GM18858 (cell line): ENCODE data around the gene MYADML2.
"Not testable (repeated sequence)": the region's sequence is repeated elsewhere in the genome, so short reads cannot be mapped to it uniquely, and the experiment has no call there.

Experiments used
- ATAC-seq: cut with Tn5 transposase; IDR thresholded peaks from one replicate; pipeline ENCODE4 v1.9.1; 2021; ENCODE audit not compliant: unreplicated experiment

MYADML2 gene

DNA sequence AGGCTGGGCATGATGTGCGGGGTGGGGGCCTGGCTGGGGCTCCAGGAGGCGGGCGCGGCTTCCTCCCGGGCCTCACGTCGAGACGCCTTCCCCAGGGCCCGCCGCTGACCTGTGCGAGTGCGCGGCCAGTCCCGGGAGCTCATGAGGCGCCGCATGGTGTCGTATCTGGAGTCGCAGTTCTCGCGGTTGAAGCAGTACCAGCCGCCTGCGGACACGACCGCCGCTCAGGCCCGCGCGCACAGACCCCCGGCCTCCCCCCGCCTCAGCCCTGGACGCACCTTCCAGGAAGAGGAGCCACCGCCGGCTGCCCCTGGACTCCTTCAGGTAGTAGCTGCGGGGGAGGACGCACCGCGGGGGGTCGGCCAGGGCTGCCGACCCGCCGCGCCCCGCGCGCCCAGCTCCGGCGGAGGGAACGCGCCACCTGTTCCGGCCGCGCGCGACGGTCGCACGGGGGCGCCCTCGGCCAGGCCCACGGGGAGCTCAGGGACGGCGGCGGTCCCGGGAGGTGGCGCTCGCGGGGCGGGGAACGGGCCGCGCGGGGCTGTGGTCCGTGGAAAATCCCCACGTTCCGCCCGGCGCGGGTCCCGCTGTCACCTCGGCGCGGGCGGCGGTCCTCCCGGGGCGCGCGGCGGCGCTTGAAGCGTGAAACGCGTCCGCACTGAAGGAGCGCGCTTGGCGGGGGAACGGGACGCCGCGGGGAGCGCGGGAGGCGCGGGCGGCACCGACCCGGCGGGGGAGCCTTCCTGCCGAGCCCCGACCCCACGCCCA lies 12.5 kb upstream of the MYADML2 start:
- ATAC-seq, result no peak

DNA sequence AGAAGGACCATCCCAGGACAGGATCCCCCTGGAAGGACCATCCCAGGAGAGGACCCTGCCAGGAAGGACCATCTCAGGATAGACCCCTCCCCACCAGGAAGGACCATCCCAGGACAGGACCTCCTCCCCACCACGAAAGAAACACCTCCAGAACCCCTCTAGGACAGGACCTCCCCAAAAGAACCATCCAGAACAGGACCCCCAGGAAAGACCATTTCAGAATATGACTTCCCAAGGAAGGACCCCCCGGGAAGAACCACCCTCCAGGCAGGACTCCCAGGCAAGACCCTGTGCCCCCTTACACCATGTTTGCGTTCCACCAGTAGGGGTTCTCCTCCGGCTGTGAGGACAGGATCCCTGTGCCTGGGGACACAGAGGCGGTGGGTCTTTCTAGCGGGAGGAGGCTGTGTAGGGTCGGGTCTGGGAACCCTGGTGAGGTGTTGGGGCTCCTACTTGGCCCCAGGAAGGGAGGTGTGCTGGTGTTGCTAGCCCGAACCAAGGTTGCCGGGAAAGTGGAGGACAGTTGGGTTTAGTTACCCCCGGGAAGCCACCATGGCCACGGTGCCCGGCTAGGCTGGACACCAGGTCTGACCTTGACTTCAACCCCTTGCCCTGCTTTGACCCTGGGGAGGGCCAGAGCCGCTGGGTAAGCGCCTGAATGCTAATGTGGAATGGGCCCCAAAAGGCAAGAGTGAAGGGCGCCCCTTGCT lies 11.8 kb upstream of the MYADML2 start:
- no peak for ATAC-seq

DNA sequence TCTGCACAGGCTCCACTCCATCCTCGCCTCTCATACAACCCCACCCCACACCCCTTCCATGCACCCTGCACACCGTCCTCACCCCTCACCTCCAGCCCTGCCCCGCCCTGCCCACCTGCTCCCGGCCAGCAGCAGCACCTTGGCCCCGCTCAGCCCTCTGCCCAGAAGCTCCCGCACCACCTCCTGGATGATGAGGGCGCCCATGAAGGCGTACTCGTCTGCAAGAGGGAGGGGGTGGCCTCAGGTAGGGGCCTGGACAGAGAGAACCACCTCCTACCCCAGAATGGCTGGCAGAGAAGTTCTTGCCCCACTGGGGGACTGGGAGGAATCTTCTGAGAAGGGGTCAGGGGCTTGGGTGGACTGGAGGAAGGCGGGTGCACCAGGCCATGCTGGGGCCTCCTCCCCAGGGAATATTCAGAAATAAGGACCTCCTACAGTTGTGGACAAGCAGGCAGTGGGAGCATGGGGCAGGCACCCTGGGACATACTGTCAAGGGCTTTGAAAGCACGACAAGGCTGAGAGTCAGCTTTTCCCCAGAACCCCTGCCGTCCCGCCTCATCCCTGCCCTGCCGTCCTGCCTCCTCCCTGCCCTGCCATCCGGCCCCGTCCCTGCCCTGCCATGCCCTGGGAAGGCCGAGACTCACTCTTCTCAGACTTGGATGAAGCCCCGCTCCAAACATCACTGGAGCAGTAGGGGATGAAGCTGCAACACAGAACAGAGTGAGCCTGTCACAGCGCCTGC lies 10.8 kb upstream of the MYADML2 start:
- ATAC-seq, result no peak

DNA sequence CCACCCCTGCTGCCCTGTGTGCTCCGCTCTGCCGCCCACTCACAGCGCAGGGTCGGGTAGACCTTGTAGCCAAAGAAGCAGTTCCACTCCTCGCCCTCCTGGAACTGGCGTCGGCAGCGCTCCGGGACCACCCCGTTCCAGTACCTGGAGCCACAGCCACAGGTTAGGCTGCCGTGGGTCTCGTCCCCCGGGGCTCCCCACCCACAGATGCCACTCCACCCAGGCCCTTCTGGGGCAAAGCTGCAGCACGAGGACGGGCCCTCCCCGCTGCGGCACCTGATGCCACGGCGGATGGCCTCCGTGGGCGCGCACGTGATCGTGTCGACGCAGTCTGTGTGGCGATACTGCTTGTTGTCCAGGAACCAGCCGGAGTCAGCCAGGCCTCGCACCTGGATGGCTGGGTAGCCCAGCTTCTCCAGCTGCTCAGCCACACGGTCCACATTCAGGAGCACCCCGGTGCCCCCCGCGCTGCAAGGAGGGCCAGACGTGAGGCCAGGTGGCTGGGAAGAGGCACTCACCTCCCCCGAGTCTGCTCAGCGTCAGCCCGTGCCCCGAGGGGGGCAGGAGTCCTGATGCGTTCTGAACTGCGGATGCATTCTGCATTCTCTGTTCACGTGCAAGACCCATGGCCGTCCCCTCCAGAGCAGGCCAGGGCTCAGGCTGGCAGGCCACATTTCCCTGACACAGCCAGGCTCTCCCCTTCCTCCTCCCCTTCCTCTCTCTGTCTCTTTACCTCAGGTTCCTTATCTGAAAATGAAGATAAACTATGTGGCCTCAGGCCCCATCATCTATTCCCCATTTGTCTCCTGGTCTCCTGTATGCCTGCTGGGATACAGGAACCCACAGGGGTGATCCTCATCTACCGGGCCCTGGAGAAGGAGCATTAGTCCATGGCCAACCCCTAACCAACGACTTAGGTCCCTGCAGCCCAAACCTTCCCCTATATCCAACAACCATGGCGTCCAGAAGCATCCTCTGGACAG lies 9.9 kb upstream of the MYADML2 start:
- no peak for ATAC-seq

DNA sequence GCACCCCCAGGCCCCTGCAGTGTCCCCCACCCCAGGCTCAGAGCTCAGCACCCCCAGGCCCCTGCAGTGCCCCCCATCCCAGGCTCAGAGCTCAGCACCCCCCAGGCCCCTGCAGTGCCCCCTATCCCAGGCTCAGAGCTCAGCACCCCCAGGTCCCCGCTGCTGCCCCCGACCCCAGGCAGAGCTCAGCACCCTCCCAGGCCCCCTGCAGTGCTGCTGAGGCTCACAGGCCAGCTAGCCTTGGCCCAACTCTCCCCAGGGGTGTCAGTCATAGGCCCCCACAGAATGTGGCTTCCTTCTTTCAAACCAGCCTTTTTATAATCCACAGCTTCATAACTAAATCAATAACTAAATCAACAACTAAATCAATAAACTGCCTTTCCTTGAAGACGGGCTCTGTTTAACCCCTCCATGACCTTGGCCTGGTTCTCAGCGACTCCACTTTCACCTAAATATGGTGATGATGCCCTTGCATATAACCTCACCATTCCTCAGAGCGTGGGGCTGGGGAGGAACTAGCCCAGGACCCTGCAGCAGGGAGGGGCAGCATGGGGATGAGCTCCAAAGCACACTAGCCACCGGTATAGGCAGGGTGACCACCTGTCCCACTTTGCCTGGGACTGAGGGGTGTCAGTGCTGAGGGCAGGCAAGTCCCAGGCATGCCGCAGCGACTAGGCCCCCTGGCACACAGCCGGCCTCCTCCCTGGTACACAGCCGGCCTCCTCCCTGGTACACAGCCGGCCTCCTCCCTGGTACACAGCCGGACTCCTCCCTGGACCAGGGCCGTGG lies 8.9 kb upstream of the MYADML2 start:
- ATAC-seq, result no peak

DNA sequence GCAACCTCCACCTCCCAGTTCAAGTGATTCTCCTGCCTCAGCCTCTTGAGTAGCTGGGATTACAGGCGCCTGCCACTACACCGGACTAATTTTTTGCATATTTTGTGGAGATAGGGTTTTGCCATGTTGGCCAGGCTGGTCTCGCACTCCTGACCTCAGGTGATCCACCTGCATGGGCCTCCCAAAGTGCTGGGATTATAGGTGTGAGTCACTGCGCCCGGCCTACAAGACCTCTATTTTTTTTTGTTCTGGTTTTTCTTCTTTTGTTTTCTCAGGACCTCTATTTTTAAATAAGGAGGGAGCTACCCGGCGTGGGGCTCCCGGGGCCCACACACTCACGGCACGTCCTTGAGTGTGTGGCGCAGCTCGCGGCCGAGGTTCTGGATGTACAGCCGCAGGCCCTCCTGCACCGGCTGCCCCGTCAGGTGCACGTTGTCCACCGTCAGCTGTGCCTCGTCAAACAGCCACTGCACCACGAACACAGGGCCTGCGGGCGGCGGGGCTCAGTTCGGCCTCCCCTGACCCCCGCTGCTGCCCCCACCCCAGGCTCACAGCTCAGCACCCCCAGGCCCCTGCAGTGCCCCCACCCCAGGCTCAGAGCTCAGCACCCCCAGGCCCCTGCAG lies 8.1 kb upstream of the MYADML2 start:
- ATAC-seq, result no peak

DNA sequence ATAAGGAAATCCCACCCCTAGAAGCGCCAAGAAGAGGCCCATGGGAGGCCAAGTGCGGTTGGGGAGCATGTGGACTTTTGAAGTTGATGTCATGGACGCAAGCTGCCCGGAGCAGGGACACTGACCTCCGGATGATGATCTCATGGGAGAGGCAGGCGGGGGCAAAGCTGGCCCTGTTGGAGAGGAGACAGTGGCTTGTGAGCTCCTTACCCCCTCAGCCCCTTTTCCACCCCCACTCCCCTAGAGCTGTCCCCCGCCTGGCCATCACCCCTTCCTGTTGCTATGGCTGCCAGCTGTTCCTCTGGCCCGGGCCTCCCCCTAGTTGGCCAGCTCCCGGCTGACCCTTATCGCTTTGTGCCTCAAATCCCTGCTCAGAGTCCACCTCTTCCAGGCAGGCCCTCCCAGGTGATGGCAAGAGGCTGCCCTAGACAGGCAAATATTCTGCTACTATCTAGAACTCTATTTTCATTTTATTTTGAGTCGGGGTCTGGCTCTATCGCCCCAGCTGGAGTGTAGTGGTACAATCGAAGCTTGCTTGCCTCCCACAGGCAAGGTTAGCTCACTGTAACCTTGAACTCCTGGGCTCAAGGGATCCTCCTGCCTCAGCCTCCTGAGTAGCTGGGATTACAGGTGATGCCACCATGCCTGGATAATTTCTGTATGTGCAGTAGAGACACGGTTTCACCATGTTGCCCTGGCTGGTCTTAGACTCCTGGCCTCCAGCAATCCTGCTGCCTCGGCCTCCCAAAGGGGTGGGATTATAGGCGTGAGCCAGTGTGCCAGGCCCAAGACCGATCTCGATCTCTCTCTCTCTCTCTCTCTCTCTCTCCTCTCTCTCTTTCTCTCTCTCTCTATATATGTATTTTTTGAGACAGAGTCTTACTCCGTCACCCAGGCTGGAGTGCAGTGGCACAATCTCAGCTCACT lies 7.4 kb upstream of the MYADML2 start:
- no peak for ATAC-seq

DNA sequence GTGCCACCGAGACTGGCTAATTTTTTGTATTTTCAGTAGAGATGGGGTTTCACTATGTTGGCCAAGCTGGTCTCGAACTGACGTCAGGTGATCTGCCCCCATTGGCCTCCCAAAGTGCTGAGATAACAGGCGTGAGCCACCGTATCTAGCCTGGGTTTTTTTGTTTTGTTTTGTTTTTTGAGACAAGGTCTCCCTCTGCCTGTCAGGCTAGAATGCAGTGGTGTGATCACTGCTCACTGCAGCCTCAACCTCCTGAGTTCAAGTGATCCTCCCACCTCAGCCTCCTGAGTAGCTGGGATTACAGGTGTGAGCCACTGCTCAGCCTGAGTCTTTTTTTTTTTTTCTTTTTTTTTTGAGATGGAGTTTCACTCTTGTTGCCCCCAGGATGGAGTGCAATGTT lies 6.4 kb upstream of the MYADML2 start:
- ATAC-seq, result not testable (repeated sequence)

DNA sequence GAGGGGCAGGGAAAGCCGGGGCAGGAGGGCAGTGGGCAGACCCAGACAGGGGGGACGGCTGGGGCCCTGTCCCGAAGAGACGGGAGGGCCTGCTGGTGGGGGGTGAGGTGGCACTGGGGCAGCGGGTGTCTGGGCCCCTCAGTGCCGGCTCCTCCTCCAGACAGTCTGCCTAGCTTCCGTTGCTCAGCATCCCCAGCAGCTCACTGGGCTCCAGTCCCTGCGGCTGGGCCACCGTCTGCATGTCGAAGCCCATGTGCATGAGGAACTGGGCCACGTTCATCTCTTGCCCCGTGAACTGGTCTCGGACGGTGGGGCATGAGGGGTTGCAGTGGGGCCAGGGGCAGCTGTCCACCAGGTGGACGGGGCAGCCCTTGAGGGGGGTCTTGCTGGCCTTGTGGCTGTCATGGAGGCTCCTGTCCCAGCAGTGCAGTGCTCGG lies 5.8 kb upstream of the MYADML2 start:
- no peak for ATAC-seq

DNA sequence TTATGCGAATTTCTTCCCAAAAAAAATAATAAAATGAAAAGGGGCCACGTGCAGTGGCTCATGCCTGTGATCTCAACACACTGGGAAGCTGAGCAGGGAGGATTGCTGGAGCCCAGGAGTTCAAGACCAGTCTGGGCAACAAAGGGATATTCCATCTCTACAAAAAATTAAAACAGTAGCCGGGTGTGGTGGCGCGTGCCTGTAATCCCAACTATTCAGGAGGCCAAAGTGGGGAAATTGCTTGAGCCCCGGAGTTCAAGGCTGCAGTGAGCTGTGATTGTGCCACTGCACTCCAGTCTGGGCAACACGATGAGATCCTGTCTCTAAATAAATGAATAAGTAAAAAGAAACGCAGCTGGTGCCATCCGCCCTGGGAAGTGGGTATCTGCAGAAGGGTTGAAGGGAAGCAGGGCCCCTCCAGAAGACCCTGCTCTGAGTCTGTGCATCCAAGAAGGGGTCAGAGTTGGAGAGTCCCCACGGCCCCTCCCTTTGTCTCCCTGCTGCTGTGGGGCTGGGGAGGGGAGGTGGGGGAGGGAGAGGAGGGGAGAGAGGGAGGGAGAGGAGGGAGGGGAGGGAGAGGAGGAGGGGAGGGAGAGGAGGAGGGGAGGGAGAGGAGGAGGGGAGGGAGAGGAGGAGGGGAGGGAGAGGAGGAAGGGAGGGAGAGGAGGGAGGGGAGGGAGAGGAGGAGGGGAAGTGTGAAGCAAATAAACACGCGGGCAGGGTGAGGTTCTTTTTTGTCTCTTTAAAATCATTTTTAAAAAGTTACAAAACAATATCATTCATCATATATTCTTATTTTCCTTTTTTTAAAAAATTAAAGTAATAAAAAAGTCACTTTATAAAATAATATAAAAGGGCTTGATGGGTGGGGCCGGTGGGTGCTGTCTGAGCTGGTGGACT lies 5.0 kb upstream of the MYADML2 start:
- ATAC-seq, result no peak

DNA sequence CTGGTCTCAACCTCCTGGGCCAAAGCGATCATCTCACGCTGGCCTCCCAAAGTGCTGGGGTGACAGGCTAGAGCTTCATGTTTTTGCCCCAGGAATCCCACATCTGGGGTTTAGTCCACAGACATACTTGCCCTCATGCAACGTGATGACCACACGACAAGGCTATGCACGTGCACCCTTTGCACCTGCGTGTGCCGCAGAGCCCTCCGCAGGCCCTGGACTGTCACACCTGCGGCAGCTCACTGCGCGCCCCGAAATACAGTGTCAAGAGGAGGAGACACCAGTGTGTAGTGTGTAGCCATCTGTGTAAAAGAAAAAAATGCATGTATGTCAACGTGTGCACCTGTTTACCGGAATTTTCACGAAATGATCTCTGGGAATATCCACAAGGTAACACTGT lies 3.5 kb upstream of the MYADML2 start:
- ATAC-seq, result no peak

DNA sequence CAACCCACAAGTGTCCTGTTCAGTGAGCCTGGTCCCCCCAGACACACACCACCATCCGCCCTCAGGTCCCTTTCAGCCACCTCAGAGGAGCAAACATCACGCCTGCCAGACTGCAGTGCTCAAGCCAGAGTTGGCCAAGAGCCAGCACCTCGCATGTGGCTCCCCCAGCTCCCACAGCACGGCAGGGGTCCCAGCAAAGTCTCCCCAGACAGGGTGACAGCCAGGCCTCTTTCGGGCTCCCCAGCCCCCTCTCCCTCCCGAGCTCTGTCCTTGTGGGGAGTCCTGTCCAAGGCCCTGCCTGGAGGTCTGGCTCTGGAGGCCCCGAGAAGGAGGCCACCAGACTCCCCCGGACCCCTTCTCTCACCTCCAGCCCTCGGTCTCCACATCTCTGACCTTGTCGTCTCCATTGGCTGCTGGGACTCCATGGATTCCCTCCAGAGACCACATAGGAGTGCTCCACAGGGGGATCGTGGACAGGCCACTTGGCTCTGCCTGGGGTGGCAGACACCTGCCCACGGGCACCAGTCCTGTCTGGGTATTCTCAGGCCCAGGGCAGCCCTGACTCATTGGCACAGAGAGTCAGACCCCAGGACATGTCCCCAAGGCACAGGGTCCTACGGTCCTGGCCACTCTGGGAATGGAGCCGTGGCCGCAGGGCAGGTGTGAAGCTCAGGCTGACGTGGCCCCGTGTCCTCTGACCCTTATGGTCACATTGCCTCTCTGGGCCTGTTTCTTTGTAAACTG lies 1.8 kb upstream of the MYADML2 start:
- ATAC-seq, result no peak

DNA sequence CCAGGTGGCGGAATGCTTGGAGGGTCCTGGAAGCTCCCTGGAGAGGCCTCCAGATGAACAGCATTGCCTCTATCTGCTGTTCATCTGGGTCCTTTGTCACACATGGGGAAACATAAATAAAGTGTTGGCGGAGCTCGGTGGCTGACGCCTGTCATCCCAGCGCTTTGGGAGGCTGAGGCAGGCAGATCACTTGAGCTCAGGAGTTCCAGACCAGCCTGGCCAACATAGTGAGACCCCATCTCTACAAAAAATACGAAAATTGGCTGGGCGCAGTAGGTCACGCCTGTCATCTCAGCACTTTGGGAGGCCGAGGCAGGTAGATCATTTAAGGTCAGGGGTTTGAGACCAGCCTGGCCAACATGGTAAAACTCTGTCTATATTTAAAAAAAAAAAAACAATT lies 2.2 kb downstream of the MYADML2 start:
- no peak for ATAC-seq

DNA sequence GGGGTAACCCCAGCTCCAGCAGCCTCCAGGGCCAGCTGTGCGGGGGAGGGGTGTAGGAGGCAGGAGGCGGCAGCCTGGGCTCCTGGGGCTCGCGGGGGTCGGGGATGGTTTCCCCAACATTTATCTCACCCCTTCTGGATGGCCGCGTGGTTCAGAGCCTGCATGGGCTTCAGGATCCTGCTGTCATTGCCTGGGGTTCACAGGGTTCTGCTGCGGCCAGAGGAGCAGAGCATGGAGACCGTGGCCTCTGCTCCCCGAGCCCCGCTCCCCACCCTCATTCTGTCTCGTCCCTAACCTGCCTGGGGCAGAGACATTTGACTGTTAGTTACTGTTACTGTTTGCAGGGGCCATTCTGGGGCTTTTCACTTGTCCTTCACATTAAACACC lies 4.9 kb downstream of the MYADML2 start:
- no peak for ATAC-seq

DNA sequence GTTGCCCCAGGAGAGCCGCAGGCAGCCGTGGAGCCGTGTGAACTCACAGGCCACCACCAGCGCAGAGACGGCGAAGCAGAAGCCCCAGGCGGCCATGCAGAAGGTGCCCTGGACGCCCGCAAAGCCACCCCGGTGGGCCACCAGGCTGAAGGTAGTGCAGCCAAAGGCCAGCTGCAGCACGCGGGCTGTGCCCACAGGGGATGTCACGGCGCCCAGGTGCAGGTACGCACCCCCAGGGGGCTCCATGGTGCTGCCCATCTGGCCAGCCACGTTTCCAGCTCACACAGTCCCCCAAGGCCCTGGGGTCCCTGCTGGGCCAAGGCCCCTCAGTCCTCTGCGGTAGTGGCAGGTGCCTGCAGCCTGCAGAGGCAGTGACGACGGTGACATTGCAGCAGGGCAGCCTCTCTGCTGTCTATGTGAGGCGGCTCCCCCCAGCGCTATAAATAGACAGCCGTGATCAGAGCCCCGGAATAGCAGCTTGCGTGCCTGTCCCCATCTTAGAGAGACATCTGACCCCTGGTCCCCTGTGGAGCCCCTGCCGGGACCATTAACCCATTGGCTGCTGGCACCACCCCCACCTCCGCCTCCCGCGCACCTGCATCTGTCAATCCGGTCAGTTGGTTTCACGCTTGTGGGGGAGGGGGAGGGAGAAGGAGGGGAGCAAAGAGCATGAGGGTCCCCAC lies 5.4 kb downstream of the MYADML2 start:
- no peak for ATAC-seq
